OCI-LY7 (cell line): Measurements from ENCODE around the gene ARHGEF1. TPM values are rescaled to one million over a fixed set of nuclear protein-coding genes. Genes with fewer than 3 reads are reported as not detected.

Experiments
- BruUV-seq: library from RNA; stranded (reverse); fragments of 400-500 nt; replicated peaks from 2 replicates; lab custom pipeline; 2021; lab: Mats Ljungman, UMichigan
- CTCF ChIA-PET: fragments of 300-600 bp; sonication (Branson Sonifier 250); formaldehyde crosslinking; loops from one replicate; lab custom pipeline; 2022; ENCODE audit warnings: antibody characterized with exemption; ENCODE audit not compliant: unreplicated experiment; lab: Charles Lee
- POLR2A ChIA-PET: fragments of 300-600 bp; sonication (Branson Sonifier 250); formaldehyde crosslinking; loops from one replicate; lab custom pipeline; 2022; ENCODE audit warnings: antibody characterized with exemption; lab: Charles Lee
- DNase-seq: peaks from one replicate; pipeline ENCODE4 v3.0.0-alpha.2; 2015; ENCODE audit warnings: low spot score
- H2AFZ ChIP-seq: fragments of 200-600 bp; sonication (generic), shearing (Covaris generic); 2 replicates; pipeline ENCODE4 v1.6.1; 2014; ENCODE audit warnings: mild to moderate bottlenecking, antibody characterized with exemption, low read length, moderate library complexity
- H3K27ac ChIP-seq: fragments of 200-600 bp; sonication (generic); 2 replicates; pipeline ENCODE4 v1.5.1; 2014; ENCODE audit warnings: mixed run types, low read depth, mild to moderate bottlenecking, moderate library complexity, low read length, inconsistent platforms; ENCODE audit not compliant: poor library complexity, severe bottlenecking
- H3K36me3 ChIP-seq: fragments of 200-600 bp; sonication (generic); 2 replicates; pipeline ENCODE4 v1.6.1; 2014; ENCODE audit warnings: mild to moderate bottlenecking, antibody characterized with exemption, low read length, moderate library complexity, mixed read lengths; ENCODE audit not compliant: insufficient read depth
- H3K4me1 ChIP-seq: fragments of 200-600 bp; sonication (generic); 2 replicates; pipeline ENCODE4 v1.5.1; 2014; ENCODE audit warnings: mild to moderate bottlenecking, low read length; ENCODE audit not compliant: insufficient read depth, poor library complexity, severe bottlenecking
- H3K4me2 ChIP-seq: fragments of 200-600 bp; sonication (generic); 2 replicates; pipeline ENCODE4 v1.6.1; 2014; ENCODE audit warnings: mild to moderate bottlenecking, low read length
- H3K4me3 ChIP-seq: fragments of 200-600 bp; sonication (generic); 2 replicates; pipeline ENCODE4 v1.5.1; 2014; ENCODE audit warnings: mild to moderate bottlenecking, low read depth, low read length; ENCODE audit not compliant: poor library complexity, severe bottlenecking
- H3K79me2 ChIP-seq: fragments of 200-600 bp; sonication (generic); 2 replicates; pipeline ENCODE4 v1.6.1; 2016; ENCODE audit warnings: low read depth, mild to moderate bottlenecking, low read length, moderate library complexity, mixed read lengths; ENCODE audit not compliant: insufficient read depth
- H3K9me2 ChIP-seq: fragments of 200-600 bp; sonication (generic); 2 replicates; pipeline ENCODE4 v1.6.1; 2016; ENCODE audit warnings: mild to moderate bottlenecking, low read length, mixed read lengths; ENCODE audit not compliant: insufficient read depth
- H3K9me3 ChIP-seq: fragments of 200-600 bp; sonication (generic); 2 replicates; pipeline ENCODE4 v1.6.1; 2014; ENCODE audit warnings: mild to moderate bottlenecking, mixed run types, low read length, mixed read lengths
- H4K20me1 ChIP-seq: fragments of 200-600 bp; sonication (generic); 2 replicates; pipeline ENCODE4 v1.6.1; 2014; ENCODE audit warnings: mild to moderate bottlenecking, antibody characterized with exemption, low read length, moderate library complexity, mixed read lengths; ENCODE audit not compliant: insufficient read depth
- CTCF ChIP-seq: fragments of 200-600 bp; sonication (generic); conservative IDR thresholded peaks from 2 replicates; pipeline ENCODE4 v1.5.1; 2014; ENCODE audit warnings: mild to moderate bottlenecking, antibody characterized with exemption, low read length, moderate library complexity, mixed read lengths
- EZH2phosphoT487 ChIP-seq: fragments of 200-600 bp; sonication (generic); IDR thresholded peaks from 2 replicates; pipeline ENCODE4 v1.6.1; 2018; ENCODE audit warnings: low read depth, borderline replicate concordance, mild to moderate bottlenecking, mixed run types, antibody characterized with exemption, low read length, moderate library complexity, mixed read lengths
- intact Hi-C: fragments of 100-400 bp; cut with micrococcal nuclease; formaldehyde crosslinking; loops from one replicate; pipeline ENCODE4 v1.10.0; 2022; ENCODE audit not compliant: unreplicated experiment
- total RNA-seq, 2 experiments: library from RNA; depleted of rRNA in 1 of 2; stranded (reverse); fragments of >200 nt in 1 of 2; shearing (Covaris generic) in 1 of 2; gene quantifications; 2 replicates each; pipeline ENCODE4 v1.2.3, GENCODE V29; 2014 to 2022

Gene ARHGEF1
- total RNA-seq, 2 experiments from 2014 or later: 96.9 to 297 TPM

GRCh38 chr19:41918653-41919244 is 35.8 kb downstream of the ARHGEF1 start:
- Histone ChIP-seq H3K27ac (no peak overlapping the region), H3K9me2 (no peaks in the 10 kb centered on the region), H3K4me3 (no peak overlapping the region), H3K36me3 (no peaks in the 10 kb centered on the region), H3K9me3 (no peaks in the 10 kb centered on the region), H3K4me2 (no peak overlapping the region), H4K20me1 (no peaks in the 10 kb centered on the region), H2AFZ (no peak overlapping the region), H3K4me1 (peaks cover 15% of the 10 kb centered on the region), H3K79me2 (no peaks in the 10 kb centered on the region)
- intact Hi-C loops: no loop called here
- no peak for DNase-seq
- ChIA-PET CTCF (no interaction called here), POLR2A (no interaction called here)
- TF ChIP-seq EZH2phosphoT487: no peak
- no peak for TF ChIP-seq CTCF
- BruUV-seq: no TSS peak

- no peak overlapping the region for H3K4me3 ChIP-seq
- ChIA-PET CTCF (interaction anchor here (0.6 kb wide), 1 partner anchor 409 kb away, joined by 3 read pairs; no protein-coding TSS in a partner anchor), POLR2A (no interaction called here)
- H3K9me2 ChIP-seq: no peaks in the 10 kb centered on the region
- DNase-seq: no peak
- intact Hi-C loops: no loop called here
- H3K79me2 ChIP-seq: no peaks in the 10 kb centered on the region
- no peaks in the 10 kb centered on the region for H3K9me3 ChIP-seq
- TF ChIP-seq EZH2phosphoT487 (no peak), CTCF (no peak)
- no peak overlapping the region for H3K4me2 ChIP-seq
- H3K36me3 ChIP-seq: 0 out of 2 replicates have a peak, but pooled peaks cover 2% of the 10 kb centered on the region
- H4K20me1 ChIP-seq: no peaks in the 10 kb centered on the region
- H3K4me1 ChIP-seq: peaks cover 20% of the 10 kb centered on the region
- H2AFZ ChIP-seq: no peak overlapping the region
- no TSS peak for BruUV-seq
- no peak overlapping the region for H3K27ac ChIP-seq
Observed at GRCh38 chr19:41919948-41920712, 37.1 kb downstream of the ARHGEF1 start.
